ACHN (cell line): Measurements from ENCODE around the gene AGAP5.
"Not testable (repeated sequence)": the region's sequence is repeated elsewhere in the genome, so short reads cannot be mapped to it uniquely, and the experiment has no call there.

Experiments used
- DNase-seq: peaks from one replicate; pipeline ENCODE4 v3.0.0-alpha.2; 2015
- in situ Hi-C: cut with HindIII; loops from 2 replicates; pipeline ENCODE4 v1.10.0; 2017; ENCODE audit warnings: low sequenced_read_pairs, low pct_ligation_motif_present, low pct_unique_long_range_greater_than_20kb

The AGAP5 gene

DNA sequence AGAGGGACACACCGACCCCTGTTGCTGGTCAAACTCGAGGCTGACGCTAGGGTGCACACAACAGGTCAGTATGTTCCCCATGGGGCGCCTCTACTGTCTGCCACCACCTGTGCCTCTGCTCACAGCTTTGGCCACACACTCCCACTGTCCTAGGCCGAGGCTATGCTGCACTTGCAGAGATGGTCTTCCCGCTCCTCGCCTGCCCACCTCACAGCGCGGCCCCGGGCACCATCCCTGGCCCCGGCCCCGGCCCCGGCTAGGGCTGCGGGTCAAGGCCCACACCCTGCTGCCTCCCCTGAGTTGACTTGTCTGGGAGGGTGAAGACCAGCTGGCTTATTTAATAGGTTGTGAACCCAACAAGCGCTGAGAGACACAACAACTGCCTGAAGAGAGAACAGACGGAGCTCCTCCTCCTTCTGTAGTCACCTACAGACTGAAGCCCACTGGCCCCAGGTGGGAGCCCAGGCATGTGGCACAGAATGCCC, at the start of gene AGAP5:
AGAP5 (minus strand) TSS at position 435 of the 485 bp plus-strand sequence; CDS start at position 81, 354 bp downstream.
- in situ Hi-C loops, DNase-seq: not testable (repeated sequence)

DNA sequence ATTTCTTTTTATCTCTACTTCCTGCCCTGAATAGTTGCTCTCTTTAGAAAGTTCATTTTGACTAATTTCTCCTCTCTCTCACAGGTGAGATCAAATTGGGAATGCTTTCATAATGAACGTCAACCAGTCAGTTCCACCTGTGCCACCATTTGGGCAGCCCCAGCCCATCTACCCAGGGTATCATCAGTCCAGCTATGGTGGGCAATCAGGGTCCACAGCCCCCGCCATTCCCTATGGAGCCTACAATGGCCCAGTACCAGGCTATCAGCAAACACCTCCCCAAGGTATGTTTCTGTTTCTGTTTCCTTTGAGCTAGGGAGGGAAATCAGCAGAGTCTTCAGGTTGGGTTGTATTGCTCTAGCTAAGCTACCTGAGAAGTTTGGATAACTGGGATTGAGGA, 48.8 kb upstream of the AGAP5 start:
- in situ Hi-C loops, result no loop called here
- DNase-seq, result no peak

- peak; percentile 78 for DNase-seq
Observed at GRCh38 chr10:73744664-73744975, 46.7 kb upstream of the AGAP5 start.

GRCh38 chr10:73743905-73744663, 46.2 kb upstream of the AGAP5 start, which contains the start of gene SEC24C:
SEC24C (plus strand) TSS chr10:73744372; CDS start chr10:73746833, 2,461 bp downstream.
- in situ Hi-C loops, result no loop called here

More at GRCh38 chr10:73744664-73744975, 46.7 kb upstream of the AGAP5 start:
- in situ Hi-C loops, result no loop called here

DNA sequence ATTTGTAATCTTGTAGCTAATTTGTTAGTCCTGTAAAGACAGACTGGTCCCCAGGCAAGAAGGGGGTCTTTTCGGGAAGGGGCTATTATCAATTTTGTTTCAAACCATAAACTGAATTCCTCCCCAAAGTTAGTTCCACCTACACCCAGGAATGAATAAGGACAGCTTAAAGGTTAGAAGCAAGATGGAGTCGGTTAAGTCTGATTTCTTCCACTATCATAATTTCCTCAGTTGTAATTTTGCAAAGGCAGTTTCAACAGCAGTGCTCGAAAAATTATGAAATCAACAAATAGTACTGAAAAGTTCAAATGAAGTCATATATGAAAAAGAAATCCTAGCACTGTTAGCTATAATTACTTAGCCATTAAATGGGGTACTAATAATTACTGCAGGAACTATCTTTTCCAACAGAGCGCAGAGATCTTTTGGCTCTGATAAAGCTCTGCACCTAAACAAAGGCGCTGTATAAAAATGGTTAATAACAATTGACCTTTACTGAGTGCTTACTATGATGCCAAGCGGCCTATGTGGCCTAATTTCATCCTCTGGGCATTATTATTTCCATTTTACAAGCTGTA, 45.5 kb upstream of the AGAP5 start:
- no peak for DNase-seq
- in situ Hi-C loops, result no loop called here

More at GRCh38 chr10:73743905-73744663, 46.2 kb upstream of the AGAP5 start, which contains the start of gene SEC24C:
- peak; percentile 97 for DNase-seq

DNA sequence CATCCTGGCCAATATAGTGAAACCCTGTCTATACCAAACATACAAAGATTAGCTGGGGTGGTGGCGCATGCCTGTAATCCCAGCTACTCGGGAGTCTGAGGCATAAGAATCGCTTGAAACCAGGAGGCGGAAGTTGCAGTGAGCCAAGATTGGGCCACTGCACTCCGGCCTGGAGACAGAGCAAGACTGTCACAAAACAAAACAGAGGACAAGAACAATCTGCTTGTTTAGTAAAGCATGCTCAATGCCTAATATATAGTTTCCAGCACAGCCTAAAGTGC, 44.5 kb upstream of the AGAP5 start:
- no peak for DNase-seq
- in situ Hi-C loops, result no loop called here

DNA sequence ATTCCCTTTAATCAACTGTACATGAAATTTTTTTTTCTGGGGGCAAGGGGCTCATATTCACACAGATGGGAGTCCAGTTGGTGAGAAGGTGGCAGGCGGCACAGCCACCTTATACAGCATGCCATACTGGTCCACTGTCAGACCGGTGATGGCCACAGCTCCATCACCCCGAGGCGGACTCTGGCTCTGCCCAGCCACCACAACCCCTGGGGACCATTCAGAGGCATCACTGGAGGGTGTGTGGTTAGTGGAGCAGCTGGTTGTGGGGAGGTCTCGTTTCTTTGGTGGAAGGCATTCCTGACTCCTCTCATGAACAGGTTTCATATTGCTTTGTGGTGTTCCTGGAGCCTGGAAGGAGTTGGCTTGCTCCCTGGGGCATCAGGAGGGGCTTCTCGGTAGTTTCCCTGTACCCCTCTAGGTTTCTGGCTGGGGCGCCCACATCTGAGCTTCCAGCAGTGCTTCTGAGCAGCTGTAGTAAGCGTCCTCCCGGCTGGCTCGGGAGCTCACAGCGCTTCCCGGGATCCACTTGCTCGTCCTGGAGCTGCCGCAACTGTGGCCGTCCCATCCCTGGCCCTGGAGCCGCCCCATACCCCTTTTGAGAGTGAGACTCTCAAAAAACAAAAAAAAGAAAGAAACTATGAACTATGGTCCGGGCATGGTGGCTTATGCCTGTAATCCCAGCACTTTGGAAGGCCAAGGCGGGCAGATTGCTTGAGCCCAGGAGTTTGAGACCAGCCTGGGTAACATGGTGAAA, 42.8 kb upstream of the AGAP5 start:
- DNase-seq, in situ Hi-C loops: not testable (repeated sequence)

DNA sequence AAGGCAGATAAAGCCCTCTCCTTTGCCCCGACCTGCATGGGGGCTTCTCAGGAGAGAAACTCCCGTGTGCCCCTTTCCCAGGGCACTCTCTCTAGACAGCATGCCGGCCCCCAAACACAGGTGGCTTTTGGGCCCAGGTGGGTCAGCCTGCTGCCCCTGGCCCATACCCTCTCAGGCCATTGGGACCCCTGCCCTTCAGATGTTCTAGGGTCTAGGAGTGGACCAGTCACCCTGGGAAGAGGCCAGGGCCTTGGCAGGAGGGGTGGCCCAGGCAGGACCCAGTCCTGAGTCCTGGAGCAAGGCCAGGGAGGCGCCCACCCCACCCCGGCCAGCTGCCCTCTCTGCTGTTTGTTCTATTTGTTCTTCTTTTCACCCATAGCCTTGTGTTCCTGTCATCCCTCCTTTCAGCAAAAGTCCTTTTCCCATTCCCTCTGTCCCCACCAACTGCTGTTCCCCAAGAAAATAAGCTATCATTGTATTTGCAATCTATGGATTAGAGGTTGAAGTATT, 36.9 kb upstream of the AGAP5 start:
- DNase-seq, result no peak
- in situ Hi-C loops, result no loop called here

GRCh38 chr10:73734028-73734720, 36.3 kb upstream of the AGAP5 start:
- in situ Hi-C loops, result no loop called here
- DNase-seq, result no peak

DNA sequence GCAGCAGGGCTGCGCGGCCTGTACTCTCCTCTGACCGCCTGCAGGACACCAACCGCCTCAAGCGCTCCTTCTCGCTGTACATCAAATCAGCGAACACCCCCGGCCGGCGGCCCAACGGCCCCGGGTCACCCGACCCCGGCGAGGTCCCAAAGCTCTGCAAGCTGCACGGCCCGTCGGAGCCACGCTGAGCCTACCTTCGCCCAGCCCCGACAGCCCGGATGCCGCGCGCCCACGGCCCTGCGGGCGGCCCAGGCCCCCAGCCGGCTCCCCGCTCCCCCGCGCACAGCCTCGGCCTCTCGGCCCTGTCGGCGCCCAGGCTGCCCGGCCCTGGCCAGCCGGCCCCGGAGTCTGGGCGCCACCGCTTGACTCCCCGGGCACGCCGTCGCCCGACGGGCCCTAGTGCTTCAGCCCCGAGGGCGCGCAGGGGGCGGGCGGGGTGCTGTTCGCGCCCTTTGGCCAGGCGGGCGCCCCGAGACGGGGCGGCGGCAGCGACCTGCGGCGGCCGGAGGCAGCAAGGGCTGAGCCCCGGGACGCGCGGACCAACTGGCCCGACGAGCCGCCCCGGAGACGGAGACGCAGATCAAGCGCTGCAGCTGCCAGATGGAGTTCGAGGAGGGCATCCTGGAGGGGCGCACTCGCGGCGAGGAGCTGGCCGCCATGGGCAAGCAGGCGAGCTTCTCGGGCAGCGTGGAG, 35.2 kb upstream of the AGAP5 start:
- in situ Hi-C loops, result no loop called here
- DNase-seq, result no peak

GRCh38 chr10:73732426-73732825, 34.5 kb upstream of the AGAP5 start:
- no peak for DNase-seq
- in situ Hi-C loops, result no loop called here

- no peak for DNase-seq
- in situ Hi-C loops, result no loop called here
Observed at GRCh38 chr10:73731588-73732375, 33.9 kb upstream of the AGAP5 start.

DNA sequence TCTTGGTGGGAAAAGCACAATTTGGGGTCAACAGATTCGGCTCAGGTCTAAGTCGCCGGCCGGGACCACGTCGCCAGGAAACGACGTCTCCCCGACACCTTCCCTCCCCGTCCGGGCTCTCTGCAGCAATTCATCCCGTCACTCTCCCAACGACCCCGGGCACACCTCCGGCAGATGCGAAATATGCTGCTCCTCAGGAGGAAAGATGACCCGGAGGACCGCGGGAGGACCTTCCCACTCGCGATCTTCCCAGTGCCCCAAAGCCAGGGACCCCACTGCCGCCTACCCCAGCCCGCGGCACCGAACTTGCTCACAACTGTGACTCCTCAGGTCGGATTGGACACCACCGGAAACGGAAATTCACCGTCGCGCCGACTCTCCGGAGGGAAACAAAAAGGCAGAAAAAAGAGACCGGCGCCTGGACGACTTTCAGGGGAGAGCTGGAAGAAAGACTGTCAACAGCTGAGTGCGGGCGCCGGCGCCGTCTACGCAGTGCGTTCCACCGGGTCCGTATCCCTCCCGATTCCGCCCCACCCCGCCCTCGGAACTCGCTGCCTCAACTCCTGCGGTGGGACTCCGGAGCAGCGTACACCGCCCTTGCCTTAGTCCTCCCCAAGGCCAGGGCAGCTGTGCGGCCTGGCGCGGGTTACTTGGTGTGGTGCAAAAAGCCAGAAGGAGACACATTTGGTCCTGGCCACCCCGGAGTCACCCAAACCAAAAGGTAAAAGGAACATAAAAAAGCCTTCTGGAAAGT, 32.4 kb upstream of the AGAP5 start:
- DNase-seq, result peak; percentile 94
- in situ Hi-C loops, result no loop called here

DNA sequence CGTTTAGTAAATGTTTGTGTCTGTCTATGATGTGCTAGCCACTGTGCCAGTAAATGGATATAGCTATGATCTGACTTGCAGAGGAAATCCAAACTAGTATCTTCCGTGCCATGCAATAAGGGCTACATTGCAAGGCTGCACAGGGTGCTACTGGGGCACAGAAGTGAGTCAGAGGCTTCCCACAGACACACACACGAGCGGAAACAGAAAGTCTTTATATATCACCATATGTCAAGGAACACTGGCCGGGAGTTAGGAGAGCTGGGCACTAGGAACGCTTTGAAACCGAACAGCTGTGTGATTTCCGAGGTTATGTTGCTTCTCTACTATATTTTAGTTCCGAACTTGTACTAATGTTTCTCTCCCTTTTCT, 31.9 kb upstream of the AGAP5 start:
- DNase-seq, result peak; percentile 56
- in situ Hi-C loops, result not testable (repeated sequence)

DNA sequence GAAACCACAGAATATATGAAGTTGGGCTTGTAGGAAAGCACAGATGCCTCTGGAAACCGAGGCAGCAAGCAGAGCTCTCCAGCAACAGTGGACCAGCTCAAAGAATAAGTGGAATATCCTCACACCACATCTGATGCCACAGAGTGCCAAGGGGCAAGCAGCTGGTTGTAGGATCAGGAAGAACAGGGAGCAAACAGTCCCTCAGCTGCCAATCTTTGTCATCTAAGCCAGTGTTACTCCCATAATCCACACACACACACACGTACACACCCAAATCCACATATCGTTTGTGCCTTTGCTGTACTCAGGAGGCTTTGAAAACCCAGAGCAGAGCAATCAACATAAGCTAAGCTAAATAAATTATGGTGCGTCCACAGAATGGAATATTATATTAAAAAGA, 25.6 kb upstream of the AGAP5 start:
- DNase-seq, result no peak
- in situ Hi-C loops, result no loop called here

DNA sequence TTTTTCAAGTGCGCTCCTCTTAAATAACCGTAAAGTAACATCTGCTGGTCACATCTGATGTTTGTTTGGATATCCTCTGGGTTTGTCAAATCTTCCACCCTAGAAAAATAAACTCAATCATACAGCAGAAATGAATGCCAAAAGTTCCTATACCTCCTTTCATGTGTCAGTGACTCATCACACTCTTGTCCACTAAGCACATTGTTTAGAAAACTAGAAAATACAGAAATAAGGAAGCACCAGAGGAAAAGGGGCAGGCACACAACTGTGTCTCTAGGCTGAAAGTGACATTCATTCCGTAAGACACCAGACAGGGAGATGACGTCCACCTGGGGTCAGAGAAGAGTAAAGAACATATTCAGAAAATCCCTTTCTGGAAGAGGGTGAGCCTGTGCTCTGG, 22.7 kb upstream of the AGAP5 start:
- in situ Hi-C loops, DNase-seq: not testable (repeated sequence)

DNA sequence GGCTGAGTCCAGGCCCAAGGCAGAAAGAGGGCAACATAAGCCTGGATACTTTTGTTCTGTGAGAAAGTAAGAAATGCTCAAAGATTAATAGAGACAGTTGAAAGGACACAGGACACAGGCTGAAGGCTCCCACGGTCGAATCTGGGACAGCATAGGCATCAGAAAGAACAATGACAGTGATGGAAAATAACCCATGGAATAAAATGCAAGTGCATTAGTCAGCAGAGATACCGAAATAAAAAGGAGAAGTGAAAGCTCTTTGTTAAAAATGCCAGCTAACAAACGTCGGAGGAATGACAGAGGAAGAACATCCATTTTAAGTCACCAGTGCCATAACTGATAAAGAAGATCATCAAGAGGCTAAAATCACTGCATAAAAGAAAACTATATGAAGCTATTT, 19.6 kb upstream of the AGAP5 start:
- in situ Hi-C loops, result no loop called here
- no peak for DNase-seq
